ENCODE measurements around the gene LETM1. TPM values are rescaled to one million over a fixed set of nuclear protein-coding genes. Genes with fewer than 3 reads are reported as not detected.

LETM1 gene
- total and polyA plus RNA-seq, 12 donors: 20.7 to 117 (median 37.9) TPM

GRCh38 chr4:1899149-1900086, 43.5 kb upstream of the LETM1 start:
- intact Hi-C loops (cut with DNase I): loop anchor here (5.0 to 10.0 kb wide), 2 partner anchors 85 to 152 kb away; no protein-coding TSS in a partner anchor
- TF ChIP-seq POLR2A (IDR thresholded peaks at IDR 0.05): no peak
- TF ChIP-seq CTCF (IDR thresholded peaks at IDR 0.05): peak; percentile 87 to 95 (median 88)
- peak; percentile 66 to 89 (median 78) for DNase-seq
- Histone ChIP-seq H3K9me3 (replicated peaks in 1 of 3) (no peaks in the 10 kb centered on the region), H3K27me3 (no peaks in the 10 kb centered on the region), H3K4me3 (no peak overlapping the region), H3K36me3 (replicated peaks in 1 of 2) (peaks cover 0 to 12% of the 10 kb centered on the region in 2 donors), H3K27ac (no peak overlapping the region), H3K4me1 (replicated peaks in 1 of 2) (no peaks in the 10 kb centered on the region)
- 20 to 27% (median 25%) methylated on average over 14 to 15 of the region's 15 CpGs for WGBS, 4 donors

- no peak for TF ChIP-seq POLR2A (IDR thresholded peaks at IDR 0.05)
- no peak for TF ChIP-seq CTCF (IDR thresholded peaks at IDR 0.05)
- DNase-seq: no peak
These were observed 42.7 kb upstream of the LETM1 start for GRCh38 chr4:1898681-1899080.

GRCh38 chr4:1898007-1898406, 42.1 kb upstream of the LETM1 start:
- Histone ChIP-seq H3K4me1 (replicated peaks in 1 of 2) (no peaks in the 10 kb centered on the region), H3K9me3 (replicated peaks in 1 of 3) (no peaks in the 10 kb centered on the region), H3K27ac (no peak overlapping the region), H3K27me3 (no peaks in the 10 kb centered on the region), H3K36me3 (replicated peaks in 1 of 2) (peaks cover 0 to 7% of the 10 kb centered on the region in 2 donors), H3K4me3 (no peak overlapping the region)
- WGBS, 4 donors: 94 to 98% (median 96%) methylated on average over 5 to 6 of the region's 6 CpGs
- TF ChIP-seq CTCF (IDR thresholded peaks at IDR 0.05) (no peak), POLR2A (IDR thresholded peaks at IDR 0.05) (no peak)
- intact Hi-C loops (cut with DNase I): loop anchor here in 1 of 2 donors (10.0 kb wide), 1 partner anchor 83 kb away; no protein-coding TSS in a partner anchor
- DNase-seq: no peak

More at GRCh38 chr4:1898681-1899080, 42.7 kb upstream of the LETM1 start:
- H3K36me3 ChIP-seq (replicated peaks in 1 of 2): peaks cover 0 to 7% of the 10 kb centered on the region in 2 donors
- H3K9me3 ChIP-seq (replicated peaks in 1 of 3): no peaks in the 10 kb centered on the region
- intact Hi-C loops (cut with DNase I): loop anchor here in 1 of 2 donors (10.0 kb wide), 1 partner anchor 84 kb away; no protein-coding TSS in a partner anchor
- 69 to 95% (median 74%) methylated on average over 1 of the region's 1 CpG for WGBS, 4 donors
- no peaks in the 10 kb centered on the region for H3K27me3 ChIP-seq
- H3K27ac ChIP-seq: no peak overlapping the region
- no peak overlapping the region for H3K4me3 ChIP-seq
- H3K4me1 ChIP-seq (replicated peaks in 1 of 2): no peaks in the 10 kb centered on the region

- no peaks in the 10 kb centered on the region for H3K9me3 ChIP-seq (replicated peaks in 1 of 3)
- H3K4me1 ChIP-seq (replicated peaks in 1 of 2): no peaks in the 10 kb centered on the region
- DNase-seq: no peak
- H3K27ac ChIP-seq: no peak overlapping the region
- H3K4me3 ChIP-seq: no peak overlapping the region
- intact Hi-C loops (cut with DNase I): loop anchor here in 1 of 2 donors (10.0 kb wide), 1 partner anchor 82 kb away; no protein-coding TSS in a partner anchor
- TF ChIP-seq POLR2A (IDR thresholded peaks at IDR 0.05) (no peak), CTCF (IDR thresholded peaks at IDR 0.05) (no peak)
- H3K27me3 ChIP-seq: no peaks in the 10 kb centered on the region
- peaks cover 0 to 7% of the 10 kb centered on the region in 2 donors for H3K36me3 ChIP-seq (replicated peaks in 1 of 2)
- WGBS, 4 donors: 89 to 96% (median 93%) methylated on average over 6 of the region's 6 CpGs
These were observed 40.7 kb upstream of the LETM1 start for GRCh38 chr4:1896658-1896991.

Data from adrenal gland (tissue), 12 donors.